22Rv1 (cell line): ENCODE measurements around the gene CDH10.

Experiments
- ZFX ChIP-seq: fragments of 450-650 bp; IDR thresholded peaks from 2 replicates; pipeline ENCODE4 v1.6.1; 2017; ENCODE audit warnings: antibody characterized with exemption, borderline replicate concordance
- TF ChIP-seq, protein P1 (sequence below): fragments of 450-650 bp; IDR thresholded peaks from 2 replicates; pipeline ENCODE4 v1.5.1; 2017; ENCODE audit warnings: mild to moderate bottlenecking

DNA sequence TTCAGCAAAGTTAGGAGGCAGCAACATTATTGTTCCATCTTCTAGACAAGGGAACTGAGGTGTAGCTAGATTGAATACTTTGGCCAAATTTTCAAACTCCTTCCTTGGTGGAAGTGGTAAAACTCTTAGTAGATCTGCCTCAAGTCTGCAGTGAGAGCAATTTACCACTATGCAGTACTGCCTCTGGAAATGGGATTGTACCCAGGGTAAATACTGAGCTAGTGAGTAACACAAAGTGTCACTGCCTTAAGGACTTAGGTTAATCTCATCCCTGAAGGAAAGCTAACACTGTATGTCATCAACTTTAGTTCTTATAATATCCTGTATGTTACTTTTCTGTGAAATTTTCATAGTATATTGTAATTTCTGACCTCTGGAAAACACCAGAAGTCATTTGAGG, 13.9 kb downstream of the CDH10 start:
- TF ChIP-seq, protein P1, sequence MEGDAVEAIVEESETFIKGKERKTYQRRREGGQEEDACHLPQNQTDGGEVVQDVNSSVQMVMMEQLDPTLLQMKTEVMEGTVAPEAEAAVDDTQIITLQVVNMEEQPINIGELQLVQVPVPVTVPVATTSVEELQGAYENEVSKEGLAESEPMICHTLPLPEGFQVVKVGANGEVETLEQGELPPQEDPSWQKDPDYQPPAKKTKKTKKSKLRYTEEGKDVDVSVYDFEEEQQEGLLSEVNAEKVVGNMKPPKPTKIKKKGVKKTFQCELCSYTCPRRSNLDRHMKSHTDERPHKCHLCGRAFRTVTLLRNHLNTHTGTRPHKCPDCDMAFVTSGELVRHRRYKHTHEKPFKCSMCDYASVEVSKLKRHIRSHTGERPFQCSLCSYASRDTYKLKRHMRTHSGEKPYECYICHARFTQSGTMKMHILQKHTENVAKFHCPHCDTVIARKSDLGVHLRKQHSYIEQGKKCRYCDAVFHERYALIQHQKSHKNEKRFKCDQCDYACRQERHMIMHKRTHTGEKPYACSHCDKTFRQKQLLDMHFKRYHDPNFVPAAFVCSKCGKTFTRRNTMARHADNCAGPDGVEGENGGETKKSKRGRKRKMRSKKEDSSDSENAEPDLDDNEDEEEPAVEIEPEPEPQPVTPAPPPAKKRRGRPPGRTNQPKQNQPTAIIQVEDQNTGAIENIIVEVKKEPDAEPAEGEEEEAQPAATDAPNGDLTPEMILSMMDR, result no peak
- TF ChIP-seq ZFX, result no peak
